ENCODE results near the gene PRKCD. TPM values are rescaled to one million over a fixed set of nuclear protein-coding genes. Genes with fewer than 3 reads are reported as not detected.

Gene PRKCD
- total RNA-seq, 2 experiments from 2014 or later = 18.1 to 20.1 TPM

DNA sequence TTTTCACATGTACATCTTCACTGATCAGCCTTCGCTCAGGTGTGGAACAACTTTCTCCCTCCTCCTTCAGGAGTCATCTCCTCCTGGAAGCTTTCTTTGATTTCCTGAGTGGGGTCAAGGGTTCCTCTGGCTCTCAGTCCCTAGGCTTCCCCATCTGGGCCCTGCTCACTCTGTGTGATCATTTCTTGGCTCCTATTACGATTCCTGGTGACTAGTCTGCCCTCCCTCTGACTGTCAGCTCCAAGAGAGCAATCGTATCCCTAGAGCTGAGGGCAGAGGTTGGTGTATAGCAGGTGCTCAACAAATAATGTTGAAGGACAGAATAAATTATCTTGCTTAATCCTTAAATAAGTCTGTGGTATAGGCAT lies 15.3 kb upstream of the PRKCD start:
- H3K9me3 Mint-ChIP-seq = no peaks in the 10 kb centered on the region
- Histone ChIP-seq H3K27me3 (ENCODE audit: control insufficient read depth in 1 of 2, insufficient read depth in 2 of 2, low read length in 2 of 2) (no peaks in the 10 kb centered on the region), H3K4me3 (ENCODE audit: low read length) (no peak overlapping the region), H3K27ac (ENCODE audit: low read depth in 1 of 2, low read length in 2 of 2) (no peak overlapping the region), H3K9me3 (ENCODE audit: control insufficient read depth in 1 of 2, insufficient read depth in 1 of 2, low read length in 2 of 2) (no peaks in the 10 kb centered on the region), H3K4me1 (ENCODE audit: insufficient read depth, low read length) (no peaks in the 10 kb centered on the region), H3K36me3 (ENCODE audit: insufficient read depth, low read length) (no peaks in the 10 kb centered on the region)
- H3K4me3 Mint-ChIP-seq = no peak overlapping the region
- H3K27ac Mint-ChIP-seq = no peak overlapping the region
- POLR2A ChIA-PET = no interaction called here
- ATAC-seq (ENCODE audit: poor library complexity) = no peak
- no peaks in the 10 kb centered on the region for H3K36me3 Mint-ChIP-seq (ENCODE audit: low read depth)
- CTCF ChIA-PET = no interaction called here
- intact Hi-C loops (cut with DNase I, micrococcal nuclease) = no loop called here
- H3K4me1 Mint-ChIP-seq (ENCODE audit: low read depth) = no peaks in the 10 kb centered on the region
- H3K27me3 Mint-ChIP-seq = no peaks in the 10 kb centered on the region
- no peak for DNase-seq
- TF ChIP-seq, protein P1, sequence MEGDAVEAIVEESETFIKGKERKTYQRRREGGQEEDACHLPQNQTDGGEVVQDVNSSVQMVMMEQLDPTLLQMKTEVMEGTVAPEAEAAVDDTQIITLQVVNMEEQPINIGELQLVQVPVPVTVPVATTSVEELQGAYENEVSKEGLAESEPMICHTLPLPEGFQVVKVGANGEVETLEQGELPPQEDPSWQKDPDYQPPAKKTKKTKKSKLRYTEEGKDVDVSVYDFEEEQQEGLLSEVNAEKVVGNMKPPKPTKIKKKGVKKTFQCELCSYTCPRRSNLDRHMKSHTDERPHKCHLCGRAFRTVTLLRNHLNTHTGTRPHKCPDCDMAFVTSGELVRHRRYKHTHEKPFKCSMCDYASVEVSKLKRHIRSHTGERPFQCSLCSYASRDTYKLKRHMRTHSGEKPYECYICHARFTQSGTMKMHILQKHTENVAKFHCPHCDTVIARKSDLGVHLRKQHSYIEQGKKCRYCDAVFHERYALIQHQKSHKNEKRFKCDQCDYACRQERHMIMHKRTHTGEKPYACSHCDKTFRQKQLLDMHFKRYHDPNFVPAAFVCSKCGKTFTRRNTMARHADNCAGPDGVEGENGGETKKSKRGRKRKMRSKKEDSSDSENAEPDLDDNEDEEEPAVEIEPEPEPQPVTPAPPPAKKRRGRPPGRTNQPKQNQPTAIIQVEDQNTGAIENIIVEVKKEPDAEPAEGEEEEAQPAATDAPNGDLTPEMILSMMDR (IDR thresholded peaks at IDR 0.05) = no peak

DNA sequence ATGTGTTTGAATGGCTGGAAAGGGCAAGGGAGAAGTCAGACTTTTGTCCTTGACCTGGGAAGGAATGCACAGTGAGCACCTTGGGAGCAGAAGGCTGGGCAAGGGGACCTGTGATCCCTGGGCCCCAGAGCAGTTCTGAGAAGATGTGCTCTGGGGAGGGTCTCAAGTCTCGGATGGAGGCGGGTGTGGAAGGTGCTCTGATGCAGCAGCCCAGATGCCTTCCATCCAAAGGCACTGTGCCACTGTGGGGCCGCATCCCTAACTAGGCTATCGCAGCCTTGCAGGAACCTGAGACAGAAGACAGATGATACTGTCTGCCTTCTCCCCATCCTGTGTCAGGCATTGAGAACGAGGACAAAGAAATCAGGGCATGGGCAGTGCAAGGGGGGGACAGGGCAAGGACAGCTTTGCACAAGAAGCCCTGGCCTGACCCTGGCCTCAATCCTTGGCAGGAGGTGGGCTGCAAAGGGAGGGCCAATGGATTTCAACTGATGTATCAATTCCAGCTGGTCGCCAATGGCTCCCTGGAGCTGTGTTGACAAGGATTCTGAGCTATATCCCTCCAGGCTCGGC lies 14.6 kb upstream of the PRKCD start:
- CTCF ChIA-PET = no interaction called here
- Histone ChIP-seq H3K4me3 (ENCODE audit: low read length) (no peak overlapping the region), H3K27me3 (ENCODE audit: control insufficient read depth in 1 of 2, insufficient read depth in 2 of 2, low read length in 2 of 2) (no peaks in the 10 kb centered on the region), H3K36me3 (ENCODE audit: insufficient read depth, low read length) (no peaks in the 10 kb centered on the region), H3K4me1 (ENCODE audit: insufficient read depth, low read length) (no peaks in the 10 kb centered on the region), H3K27ac (ENCODE audit: low read depth in 1 of 2, low read length in 2 of 2) (no peak overlapping the region), H3K9me3 (ENCODE audit: control insufficient read depth in 1 of 2, insufficient read depth in 1 of 2, low read length in 2 of 2) (no peaks in the 10 kb centered on the region)
- no peak overlapping the region for H3K27ac Mint-ChIP-seq
- DNase-seq (no peak), ATAC-seq (ENCODE audit: poor library complexity) (no peak)
- no peaks in the 10 kb centered on the region for H3K36me3 Mint-ChIP-seq (ENCODE audit: low read depth)
- no peaks in the 10 kb centered on the region for H3K9me3 Mint-ChIP-seq
- no peak overlapping the region for H3K4me3 Mint-ChIP-seq
- POLR2A ChIA-PET = no interaction called here
- intact Hi-C loops (cut with DNase I, micrococcal nuclease) = no loop called here
- TF ChIP-seq, protein P1 (IDR thresholded peaks at IDR 0.05) = no peak
- no peaks in the 10 kb centered on the region for H3K4me1 Mint-ChIP-seq (ENCODE audit: low read depth)
- H3K27me3 Mint-ChIP-seq = no peaks in the 10 kb centered on the region

DNA sequence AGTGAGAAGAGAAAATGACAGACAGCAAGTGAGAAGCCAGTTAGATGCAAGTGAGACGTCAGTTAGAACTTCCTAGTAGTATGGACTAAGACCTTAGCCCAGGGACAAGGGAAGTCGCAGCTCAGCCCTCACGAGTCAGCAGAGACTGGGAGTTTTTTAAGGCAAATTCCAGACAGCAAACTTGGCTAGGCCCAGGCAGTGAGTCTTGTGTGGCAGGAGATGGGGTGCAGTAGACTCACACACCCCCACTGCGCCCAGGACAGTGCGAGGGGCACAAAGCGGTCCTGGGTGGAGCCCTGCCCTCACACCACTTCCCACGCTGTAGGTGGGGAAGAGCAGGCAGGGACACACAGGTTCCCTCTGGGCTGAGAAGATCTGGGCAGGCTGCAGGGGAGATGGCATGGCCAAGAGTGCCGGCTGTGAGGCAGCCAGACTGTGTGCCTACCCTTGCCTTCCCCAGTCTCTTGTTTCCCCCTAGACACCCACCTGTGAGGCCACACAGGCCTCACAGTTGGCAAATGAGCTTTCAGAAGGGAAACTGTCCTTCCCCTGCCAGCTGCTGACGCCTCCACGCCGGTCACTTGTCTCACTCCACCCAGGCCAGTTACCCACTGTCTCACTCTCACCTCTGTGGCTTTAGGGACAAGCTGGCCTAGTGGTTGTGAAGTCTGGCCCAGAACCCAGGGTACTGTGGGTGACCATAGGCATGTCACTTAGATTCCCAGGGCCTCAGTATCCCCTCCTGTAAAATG lies 13.7 kb upstream of the PRKCD start:
- Histone ChIP-seq H3K36me3 (ENCODE audit: insufficient read depth, low read length) (no peaks in the 10 kb centered on the region), H3K4me1 (ENCODE audit: insufficient read depth, low read length) (no peaks in the 10 kb centered on the region), H3K4me3 (ENCODE audit: low read length) (no peak overlapping the region), H3K27ac (ENCODE audit: low read depth in 1 of 2, low read length in 2 of 2) (no peak overlapping the region), H3K9me3 (ENCODE audit: control insufficient read depth in 1 of 2, insufficient read depth in 1 of 2, low read length in 2 of 2) (no peaks in the 10 kb centered on the region), H3K27me3 (ENCODE audit: control insufficient read depth in 1 of 2, insufficient read depth in 2 of 2, low read length in 2 of 2) (no peaks in the 10 kb centered on the region)
- DNase-seq (no peak), ATAC-seq (ENCODE audit: poor library complexity) (no peak)
- no peak overlapping the region for H3K27ac Mint-ChIP-seq
- no peaks in the 10 kb centered on the region for H3K36me3 Mint-ChIP-seq (ENCODE audit: low read depth)
- H3K9me3 Mint-ChIP-seq = no peaks in the 10 kb centered on the region
- no peak overlapping the region for H3K4me3 Mint-ChIP-seq
- H3K4me1 Mint-ChIP-seq (ENCODE audit: low read depth) = no peaks in the 10 kb centered on the region
- ChIA-PET POLR2A (no interaction called here), CTCF (no interaction called here)
- intact Hi-C loops (cut with DNase I, micrococcal nuclease) = no loop called here
- TF ChIP-seq, protein P1 (IDR thresholded peaks at IDR 0.05) = no peak
- no peaks in the 10 kb centered on the region for H3K27me3 Mint-ChIP-seq

Measured in CD4-positive, alpha-beta T cell (primary cell).